ENCODE results near the gene ERN2.

The ERN2 gene

DNA sequence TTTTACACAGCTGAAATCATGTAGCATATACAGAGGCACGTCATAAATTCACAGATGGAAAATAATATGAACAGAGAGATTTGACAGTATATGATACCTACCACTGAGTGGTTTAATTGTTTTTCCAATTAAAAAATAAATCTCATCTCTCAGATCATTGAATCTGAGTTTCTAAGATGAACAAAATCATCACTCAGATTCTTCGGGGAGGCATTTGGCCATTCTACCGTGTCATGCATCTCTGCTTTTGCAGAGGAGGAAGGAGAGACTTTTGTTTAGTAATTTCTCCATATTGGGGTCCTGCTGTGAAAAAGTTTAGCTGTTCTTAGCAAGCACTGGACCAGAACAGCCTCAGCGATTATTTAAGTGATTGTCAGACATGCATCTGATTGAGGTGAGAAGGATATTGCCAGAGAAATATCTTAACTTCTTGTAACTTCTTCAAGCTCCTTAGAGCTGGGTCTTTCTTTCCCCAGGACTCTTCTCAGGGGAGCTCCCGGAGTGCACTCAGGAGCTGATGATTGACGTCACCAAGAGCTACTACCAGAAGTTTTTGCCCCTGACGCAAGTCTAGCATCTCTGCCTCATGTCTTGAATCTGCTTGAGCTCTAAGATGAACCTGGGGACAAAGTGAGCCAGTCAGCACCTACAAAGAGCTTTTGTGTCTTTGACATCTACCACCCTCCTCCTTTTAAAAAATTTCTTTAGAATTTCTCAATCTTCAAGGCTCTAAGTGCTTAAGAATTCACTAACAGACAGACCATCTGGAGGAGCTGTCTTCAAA, 46.3 kb downstream of the ERN2 start:
- Histone ChIP-seq H3K14ac (ENCODE audit: low read length) (no peak overlapping the region), H3K18ac (ENCODE audit: low read length) (no peak overlapping the region), H2AFZ (ENCODE audit: insufficient read depth, low read length, poor library complexity) (no peak overlapping the region), H2AK5ac (ENCODE audit: low read length) (no peak overlapping the region), H3K4me1 (ENCODE audit: control insufficient read depth in 1 of 2, insufficient read depth in 2 of 2, low read length in 2 of 2) (no peaks in the 10 kb centered on the region), H2BK5ac (ENCODE audit: low read depth, low read length, poor library complexity) (no peak overlapping the region), H3K27ac (ENCODE audit: low read depth, low read length) (no peak overlapping the region), H4K91ac (ENCODE audit: low read depth, low read length) (no peak overlapping the region), H3K27me3 (ENCODE audit: insufficient read depth, low read length) (no peaks in the 10 kb centered on the region), H3K79me1 (ENCODE audit: low read length) (no peaks in the 10 kb centered on the region), H3K4me2 (ENCODE audit: low read length) (no peak overlapping the region), H3K36me3 (ENCODE audit: control insufficient read depth in 1 of 2, insufficient read depth in 2 of 2, low read length in 2 of 2) (peaks cover 26 to 78% of the 10 kb centered on the region in 2 experiments), H3K4ac (ENCODE audit: low read depth, low read length) (no peak overlapping the region), H3K79me2 (ENCODE audit: control insufficient read depth, insufficient read depth, low read length, poor library complexity) (no peaks in the 10 kb centered on the region), H2BK120ac (ENCODE audit: insufficient read depth, low read length, poor library complexity) (no peak overlapping the region), H3K9me3 (ENCODE audit: insufficient read depth, low read depth, low read length) (peaks cover 2% of the 10 kb centered on the region), H3K23ac (ENCODE audit: low read length) (no peak overlapping the region), H4K8ac (ENCODE audit: low read depth, low read length) (no peak overlapping the region), H2BK12ac (ENCODE audit: low read length) (no peak overlapping the region), H4K12ac (ENCODE audit: low read depth, low read length) (no peak overlapping the region), H3K4me3 (ENCODE audit: low read depth, low read length) (no peak overlapping the region), H3K9ac (ENCODE audit: low read length) (no peak overlapping the region)
- WGBS (ENCODE audit: extremely low coverage, insufficient coverage, insufficient read length) = no CpG with 5 or more reads among the region's 7 CpGs
- no peak for DNase-seq

DNA sequence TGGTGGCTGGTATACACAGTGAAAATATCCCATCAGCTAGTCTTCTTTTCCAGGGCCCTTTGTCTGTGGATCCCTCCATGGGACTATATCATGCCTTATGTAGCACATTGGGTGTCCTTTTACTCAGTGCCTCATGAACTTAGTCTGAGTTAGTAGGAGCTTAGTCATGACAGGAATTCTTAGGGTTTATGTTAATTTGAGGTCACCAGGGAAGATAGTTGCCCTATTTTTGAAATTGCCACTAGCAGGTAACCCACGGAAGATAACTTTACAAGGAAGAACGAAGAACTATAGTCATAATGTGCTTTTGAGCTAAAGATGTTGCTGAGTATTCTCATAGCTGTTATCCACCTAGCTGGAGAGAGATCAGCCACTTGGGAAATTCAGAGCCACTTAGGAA, 49.1 kb downstream of the ERN2 start:
- WGBS (ENCODE audit: extremely low coverage, insufficient coverage, insufficient read length) = no CpG with 5 or more reads among the region's 2 CpGs
- peaks cover 16 to 66% of the 10 kb centered on the region in 2 experiments for H3K36me3 ChIP-seq (ENCODE audit: control insufficient read depth in 1 of 2, insufficient read depth in 2 of 2, low read length in 2 of 2)

DNA sequence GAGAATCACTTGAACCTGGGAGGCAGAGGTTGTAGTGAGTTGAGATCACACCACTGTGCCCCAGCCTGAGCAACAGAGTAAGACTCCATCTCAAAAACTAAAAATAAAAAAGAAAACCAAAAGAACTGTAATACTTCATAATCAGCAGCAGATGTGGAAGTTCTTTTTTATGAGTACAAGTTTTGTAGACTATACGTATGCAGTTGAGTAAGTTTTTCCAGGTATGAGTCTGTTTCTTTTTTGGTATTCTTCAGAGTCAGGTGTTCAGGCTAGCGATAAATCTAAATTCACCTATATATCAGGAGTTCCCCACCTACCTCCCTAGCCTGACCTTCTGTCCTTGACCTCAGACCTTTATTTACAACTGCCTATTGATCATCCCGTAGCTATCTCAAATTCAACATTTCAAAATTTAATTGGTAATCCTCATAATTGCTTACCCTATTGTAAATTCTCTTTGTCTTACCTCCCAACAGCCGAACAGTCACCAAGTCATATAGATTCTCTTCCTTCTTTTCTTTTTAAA, 61.0 kb downstream of the ERN2 start:
- H3K79me2 ChIP-seq (ENCODE audit: control insufficient read depth, insufficient read depth, low read length, poor library complexity) = no peaks in the 10 kb centered on the region
- no peak overlapping the region for H3K4me2 ChIP-seq (ENCODE audit: low read length)
- no peak overlapping the region for H4K12ac ChIP-seq (ENCODE audit: low read depth, low read length)
- H3K9me3 ChIP-seq (ENCODE audit: insufficient read depth, low read depth, low read length) = no peaks in the 10 kb centered on the region
- no peak overlapping the region for H2BK5ac ChIP-seq (ENCODE audit: low read depth, low read length, poor library complexity)
- no peak overlapping the region for H3K9ac ChIP-seq (ENCODE audit: low read length)
- no peak overlapping the region for H4K8ac ChIP-seq (ENCODE audit: low read depth, low read length)
- H3K4me1 ChIP-seq (ENCODE audit: control insufficient read depth in 1 of 2, insufficient read depth in 2 of 2, low read length in 2 of 2) = no peaks in the 10 kb centered on the region
- no peaks in the 10 kb centered on the region for H3K79me1 ChIP-seq (ENCODE audit: low read length)
- no peak overlapping the region for H3K4me3 ChIP-seq (ENCODE audit: low read depth, low read length)
- no peak overlapping the region for H2BK12ac ChIP-seq (ENCODE audit: low read length)
- no peaks in the 10 kb centered on the region for H3K27me3 ChIP-seq (ENCODE audit: insufficient read depth, low read length)
- WGBS (ENCODE audit: extremely low coverage, insufficient coverage, insufficient read length) = no CpG with 5 or more reads among the region's 4 CpGs
- H4K91ac ChIP-seq (ENCODE audit: low read depth, low read length) = no peak overlapping the region
- no peak overlapping the region for H2BK120ac ChIP-seq (ENCODE audit: insufficient read depth, low read length, poor library complexity)
- H3K23ac ChIP-seq (ENCODE audit: low read length) = no peak overlapping the region
- DNase-seq = no peak
- no peak overlapping the region for H3K27ac ChIP-seq (ENCODE audit: low read depth, low read length)
- no peak overlapping the region for H3K18ac ChIP-seq (ENCODE audit: low read length)
- no peak overlapping the region for H3K14ac ChIP-seq (ENCODE audit: low read length)
- H2AFZ ChIP-seq (ENCODE audit: insufficient read depth, low read length, poor library complexity) = no peak overlapping the region
- H2AK5ac ChIP-seq (ENCODE audit: low read length) = no peak overlapping the region
- peaks cover 14 to 19% of the 10 kb centered on the region in 2 experiments for H3K36me3 ChIP-seq (ENCODE audit: control insufficient read depth in 1 of 2, insufficient read depth in 2 of 2, low read length in 2 of 2)
- H3K4ac ChIP-seq (ENCODE audit: low read depth, low read length) = no peak overlapping the region

More for the DNA sequence above, 49.1 kb downstream of the ERN2 start:
- no peak for DNase-seq
- no peaks in the 10 kb centered on the region for H3K4me1 ChIP-seq (ENCODE audit: control insufficient read depth in 1 of 2, insufficient read depth in 2 of 2, low read length in 2 of 2)
- H2BK120ac ChIP-seq (ENCODE audit: insufficient read depth, low read length, poor library complexity) = no peak overlapping the region
- H4K12ac ChIP-seq (ENCODE audit: low read depth, low read length) = no peak overlapping the region
- no peaks in the 10 kb centered on the region for H3K27me3 ChIP-seq (ENCODE audit: insufficient read depth, low read length)
- no peak overlapping the region for H3K4me2 ChIP-seq (ENCODE audit: low read length)
- H2AFZ ChIP-seq (ENCODE audit: insufficient read depth, low read length, poor library complexity) = no peak overlapping the region
- no peak overlapping the region for H3K23ac ChIP-seq (ENCODE audit: low read length)
- H2AK5ac ChIP-seq (ENCODE audit: low read length) = no peak overlapping the region
- no peaks in the 10 kb centered on the region for H3K79me2 ChIP-seq (ENCODE audit: control insufficient read depth, insufficient read depth, low read length, poor library complexity)
- no peak overlapping the region for H3K4me3 ChIP-seq (ENCODE audit: low read depth, low read length)
- H3K14ac ChIP-seq (ENCODE audit: low read length) = no peak overlapping the region
- H2BK5ac ChIP-seq (ENCODE audit: low read depth, low read length, poor library complexity) = no peak overlapping the region
- H4K8ac ChIP-seq (ENCODE audit: low read depth, low read length) = no peak overlapping the region
- no peak overlapping the region for H3K18ac ChIP-seq (ENCODE audit: low read length)
- H3K79me1 ChIP-seq (ENCODE audit: low read length) = no peaks in the 10 kb centered on the region
- no peak overlapping the region for H2BK12ac ChIP-seq (ENCODE audit: low read length)
- no peak overlapping the region for H4K91ac ChIP-seq (ENCODE audit: low read depth, low read length)
- H3K4ac ChIP-seq (ENCODE audit: low read depth, low read length) = no peak overlapping the region
- peaks cover 2% of the 10 kb centered on the region for H3K9me3 ChIP-seq (ENCODE audit: insufficient read depth, low read depth, low read length)
- H3K9ac ChIP-seq (ENCODE audit: low read length) = no peak overlapping the region
- no peak overlapping the region for H3K27ac ChIP-seq (ENCODE audit: low read depth, low read length)

DNA sequence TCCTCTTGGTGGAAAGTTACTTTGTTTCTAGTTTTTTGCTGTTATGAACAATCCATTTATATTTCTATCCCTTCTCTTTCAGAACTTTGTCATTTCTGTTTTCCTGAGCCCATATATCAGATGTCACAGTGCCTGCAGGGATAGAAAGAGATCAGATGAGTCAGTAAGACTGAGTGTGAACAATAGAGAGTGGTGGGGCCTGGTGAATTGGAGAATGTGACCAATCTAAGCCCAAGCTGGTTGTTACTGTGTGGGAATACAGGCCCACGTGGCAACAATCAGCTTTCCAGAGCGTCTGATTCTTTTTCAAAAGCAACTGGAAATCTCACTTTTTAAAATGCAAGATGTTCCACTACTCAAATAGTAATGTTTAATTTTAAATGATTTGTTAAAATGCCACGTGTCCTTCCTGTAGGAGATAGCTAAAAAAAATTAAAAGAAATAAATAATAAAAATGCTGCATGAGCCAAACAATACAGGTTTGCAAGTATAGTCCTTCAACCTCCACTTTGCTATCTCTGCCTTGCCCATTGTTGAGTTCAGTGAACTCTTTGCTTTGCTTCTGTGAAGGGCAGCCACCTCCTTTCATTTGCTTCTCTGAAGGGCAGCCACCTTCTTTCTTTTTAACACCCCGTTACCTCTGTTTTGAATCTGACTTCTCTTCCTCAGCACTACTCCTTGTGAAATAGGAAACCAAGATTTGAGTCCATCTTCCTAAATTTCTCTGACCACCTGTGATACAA, 62.2 kb downstream of the ERN2 start:
- no peak overlapping the region for H3K14ac ChIP-seq (ENCODE audit: low read length)
- no peaks in the 10 kb centered on the region for H3K79me2 ChIP-seq (ENCODE audit: control insufficient read depth, insufficient read depth, low read length, poor library complexity)
- H4K91ac ChIP-seq (ENCODE audit: low read depth, low read length) = no peak overlapping the region

More for the DNA sequence above, 62.2 kb downstream of the ERN2 start:
- Histone ChIP-seq H3K9ac (ENCODE audit: low read length) (no peak overlapping the region), H3K18ac (ENCODE audit: low read length) (no peak overlapping the region), H2AFZ (ENCODE audit: insufficient read depth, low read length, poor library complexity) (no peak overlapping the region), H4K8ac (ENCODE audit: low read depth, low read length) (no peak overlapping the region), H4K12ac (ENCODE audit: low read depth, low read length) (no peak overlapping the region), H3K27me3 (ENCODE audit: insufficient read depth, low read length) (no peaks in the 10 kb centered on the region), H3K4ac (ENCODE audit: low read depth, low read length) (no peak overlapping the region), H2BK12ac (ENCODE audit: low read length) (no peak overlapping the region), H2AK5ac (ENCODE audit: low read length) (no peak overlapping the region), H2BK5ac (ENCODE audit: low read depth, low read length, poor library complexity) (no peak overlapping the region), H3K9me3 (ENCODE audit: insufficient read depth, low read depth, low read length) (no peaks in the 10 kb centered on the region), H3K27ac (ENCODE audit: low read depth, low read length) (no peak overlapping the region), H2BK120ac (ENCODE audit: insufficient read depth, low read length, poor library complexity) (no peak overlapping the region), H3K36me3 (ENCODE audit: control insufficient read depth in 1 of 2, insufficient read depth in 2 of 2, low read length in 2 of 2) (peaks cover 14 to 19% of the 10 kb centered on the region in 2 experiments), H3K79me1 (ENCODE audit: low read length) (no peaks in the 10 kb centered on the region), H3K4me1 (ENCODE audit: control insufficient read depth in 1 of 2, insufficient read depth in 2 of 2, low read length in 2 of 2) (no peaks in the 10 kb centered on the region), H3K23ac (ENCODE audit: low read length) (no peak overlapping the region), H3K4me3 (ENCODE audit: low read depth, low read length) (no peak overlapping the region), H3K4me2 (ENCODE audit: low read length) (no peak overlapping the region)
- no CpG with 5 or more reads among the region's 4 CpGs for WGBS (ENCODE audit: extremely low coverage, insufficient coverage, insufficient read length)
- no peak for DNase-seq
